ENCODE results near the gene FBXW5.

Gene FBXW5

DNA sequence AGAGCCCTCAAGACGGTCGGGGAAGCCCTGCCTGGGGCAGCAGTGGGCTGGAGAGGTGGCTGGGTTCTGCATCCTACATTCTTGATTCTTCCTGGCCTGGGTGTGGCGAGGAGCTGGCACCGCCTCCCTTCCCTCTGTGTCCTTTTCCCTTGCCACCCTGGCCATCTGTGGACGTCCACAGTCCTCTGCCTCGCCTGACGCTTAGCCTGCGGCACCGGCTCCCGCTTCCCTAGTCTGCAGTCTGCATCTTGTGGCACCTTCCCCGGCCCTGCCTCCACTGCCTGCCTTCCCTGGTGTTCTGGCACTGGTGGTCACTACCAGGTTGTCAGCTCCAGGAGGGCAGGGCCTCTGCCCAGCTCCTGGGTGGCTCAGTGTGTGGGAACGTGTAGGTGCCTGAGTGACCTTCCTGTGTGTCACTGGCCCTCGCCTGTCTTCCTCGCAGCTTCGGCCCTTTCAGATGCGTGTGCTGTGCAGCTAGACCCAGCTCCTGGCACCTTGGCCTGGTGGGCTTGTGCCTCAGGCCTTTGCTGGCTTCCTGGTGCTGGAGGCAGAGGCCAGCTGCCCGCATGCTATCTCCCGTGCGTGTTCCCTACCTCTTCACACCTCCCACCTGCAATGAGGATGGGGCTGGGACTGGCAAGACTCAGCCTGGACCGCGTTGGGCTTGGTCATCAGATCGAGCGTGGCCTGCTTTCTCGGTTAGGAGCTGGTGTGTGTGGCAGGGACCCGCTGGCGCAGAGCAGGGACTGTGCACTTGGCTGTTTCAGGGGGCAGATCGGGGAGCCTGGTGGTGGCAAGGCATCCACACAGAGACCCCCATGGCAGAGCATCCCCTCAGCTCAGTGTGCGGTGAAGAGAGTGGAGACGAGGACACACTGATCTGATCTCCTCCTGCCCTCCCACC, 37.3 kb downstream of the FBXW5 start:
- Histone ChIP-seq H3K9ac (ENCODE audit: insufficient read length, low read depth) (no peak overlapping the region), H3K4me1 (ENCODE audit: insufficient read depth, insufficient read length) (no peaks in the 10 kb centered on the region), H3K36me3 (ENCODE audit: insufficient read depth, insufficient read length, low read length) (peaks cover 84% of the 10 kb centered on the region), H3K27me3 (ENCODE audit: insufficient read depth, insufficient read length) (no peaks in the 10 kb centered on the region), H3K4me3 (ENCODE audit: insufficient read length, low read depth) (no peak overlapping the region), H3K9me3 (ENCODE audit: insufficient read depth, low read length) (no peaks in the 10 kb centered on the region)
- TF ChIP-seq SUZ12 (IDR thresholded peaks at IDR 0.05; ENCODE audit: extremely low read depth, insufficient read depth, insufficient read length) (no peak), YY1 (IDR thresholded peaks at IDR 0.05; ENCODE audit: insufficient read depth, insufficient read length) (no peak), ZNF274 (IDR thresholded peaks at IDR 0.05; ENCODE audit: low read depth, low read length) (no peak)
- DNase-seq (ENCODE audit: low read depth, low spot score) = no peak

GRCh38 chr9:136906266-136906665, 38.3 kb downstream of the FBXW5 start:
- Histone ChIP-seq H3K4me1 (ENCODE audit: insufficient read depth, insufficient read length) (peaks cover 4% of the 10 kb centered on the region), H3K9me3 (ENCODE audit: insufficient read depth, low read length) (no peaks in the 10 kb centered on the region), H3K27me3 (ENCODE audit: insufficient read depth, insufficient read length) (no peaks in the 10 kb centered on the region), H3K9ac (ENCODE audit: insufficient read length, low read depth) (no peak overlapping the region), H3K36me3 (ENCODE audit: insufficient read depth, insufficient read length, low read length) (peaks cover 87% of the 10 kb centered on the region), H3K4me3 (ENCODE audit: insufficient read length, low read depth) (no peak overlapping the region)
- no peak for DNase-seq (ENCODE audit: low read depth, low spot score)
- TF ChIP-seq YY1 (IDR thresholded peaks at IDR 0.05; ENCODE audit: insufficient read depth, insufficient read length) (no peak), SUZ12 (IDR thresholded peaks at IDR 0.05; ENCODE audit: extremely low read depth, insufficient read depth, insufficient read length) (no peak), ZNF274 (IDR thresholded peaks at IDR 0.05; ENCODE audit: low read depth, low read length) (no peak)

- DNase-seq (ENCODE audit: low read depth, low spot score) = no peak
- Histone ChIP-seq H3K4me3 (ENCODE audit: insufficient read length, low read depth) (no peak overlapping the region), H3K9ac (ENCODE audit: insufficient read length, low read depth) (no peak overlapping the region), H3K9me3 (ENCODE audit: insufficient read depth, low read length) (no peaks in the 10 kb centered on the region), H3K36me3 (ENCODE audit: insufficient read depth, insufficient read length, low read length) (peaks cover 92% of the 10 kb centered on the region), H3K4me1 (ENCODE audit: insufficient read depth, insufficient read length) (peaks cover 9% of the 10 kb centered on the region), H3K27me3 (ENCODE audit: insufficient read depth, insufficient read length) (no peaks in the 10 kb centered on the region)
- TF ChIP-seq YY1 (IDR thresholded peaks at IDR 0.05; ENCODE audit: insufficient read depth, insufficient read length) (no peak), ZNF274 (IDR thresholded peaks at IDR 0.05; ENCODE audit: low read depth, low read length) (no peak), SUZ12 (IDR thresholded peaks at IDR 0.05; ENCODE audit: extremely low read depth, insufficient read depth, insufficient read length) (no peak)
These were observed 41.4 kb downstream of the FBXW5 start for GRCh38 chr9:136903041-136903554.

- Histone ChIP-seq H3K9ac (ENCODE audit: insufficient read length, low read depth) (no peak overlapping the region), H3K27me3 (ENCODE audit: insufficient read depth, insufficient read length) (no peaks in the 10 kb centered on the region), H3K4me3 (ENCODE audit: insufficient read length, low read depth) (no peak overlapping the region), H3K9me3 (ENCODE audit: insufficient read depth, low read length) (no peaks in the 10 kb centered on the region), H3K4me1 (ENCODE audit: insufficient read depth, insufficient read length) (peaks cover 9% of the 10 kb centered on the region), H3K36me3 (ENCODE audit: insufficient read depth, insufficient read length, low read length) (peaks cover 88% of the 10 kb centered on the region)
- no peak for DNase-seq (ENCODE audit: low read depth, low spot score)
- TF ChIP-seq ZNF274 (IDR thresholded peaks at IDR 0.05; ENCODE audit: low read depth, low read length) (no peak), SUZ12 (IDR thresholded peaks at IDR 0.05; ENCODE audit: extremely low read depth, insufficient read depth, insufficient read length) (no peak), YY1 (IDR thresholded peaks at IDR 0.05; ENCODE audit: insufficient read depth, insufficient read length) (no peak)
These were observed 42.2 kb downstream of the FBXW5 start for GRCh38 chr9:136902259-136902821.

DNA sequence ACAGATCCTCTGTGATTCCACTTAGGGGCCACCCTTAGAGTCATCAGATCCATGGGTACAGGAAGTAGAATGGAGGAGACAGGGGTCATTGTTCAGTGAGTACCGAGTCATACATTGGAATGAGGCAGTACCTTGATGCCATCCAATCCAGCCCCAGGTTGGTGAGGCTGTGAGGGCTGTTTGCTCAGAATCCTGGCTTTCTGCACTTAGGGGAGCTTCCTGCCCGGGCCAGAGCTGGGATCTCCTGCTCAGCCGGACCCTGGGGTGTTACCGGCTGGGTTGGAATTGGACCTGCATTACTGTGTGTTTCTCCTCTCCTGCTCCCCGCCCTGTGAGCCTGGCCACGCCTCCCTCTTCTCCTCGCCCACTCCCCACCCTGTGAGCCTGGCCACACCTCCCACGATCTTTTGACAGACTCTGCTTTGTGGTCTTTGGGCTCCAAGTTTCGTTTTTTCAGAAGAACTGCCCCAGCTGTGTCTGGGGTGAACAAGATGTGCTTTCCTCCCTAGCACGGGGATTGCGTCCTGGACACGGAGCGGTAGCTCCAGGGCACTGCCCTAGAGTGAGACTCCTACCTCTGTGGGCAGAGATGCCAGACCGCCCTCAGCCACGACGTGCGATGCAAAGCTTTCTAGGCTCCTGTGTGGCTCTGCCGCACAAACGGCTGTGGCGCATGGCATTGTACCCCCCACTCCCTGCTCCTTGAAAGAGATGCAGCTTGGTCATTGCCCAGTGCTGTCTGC, 42.9 kb downstream of the FBXW5 start:
- H3K27me3 ChIP-seq (ENCODE audit: insufficient read depth, insufficient read length) = no peaks in the 10 kb centered on the region
- DNase-seq (ENCODE audit: low read depth, low spot score) = no peak
- H3K9me3 ChIP-seq (ENCODE audit: insufficient read depth, low read length) = no peaks in the 10 kb centered on the region
- no peak overlapping the region for H3K9ac ChIP-seq (ENCODE audit: insufficient read length, low read depth)
- no peak for TF ChIP-seq SUZ12 (IDR thresholded peaks at IDR 0.05; ENCODE audit: extremely low read depth, insufficient read depth, insufficient read length)
- no peak for TF ChIP-seq ZNF274 (IDR thresholded peaks at IDR 0.05; ENCODE audit: low read depth, low read length)
- no peak for TF ChIP-seq YY1 (IDR thresholded peaks at IDR 0.05; ENCODE audit: insufficient read depth, insufficient read length)
- H3K36me3 ChIP-seq (ENCODE audit: insufficient read depth, insufficient read length, low read length) = peaks cover 87% of the 10 kb centered on the region
- H3K4me3 ChIP-seq (ENCODE audit: insufficient read length, low read depth) = no peak overlapping the region
- H3K4me1 ChIP-seq (ENCODE audit: insufficient read depth, insufficient read length) = peaks cover 9% of the 10 kb centered on the region

- H3K36me3 ChIP-seq (ENCODE audit: insufficient read depth, insufficient read length, low read length) = peaks cover 86% of the 10 kb centered on the region
- H3K4me1 ChIP-seq (ENCODE audit: insufficient read depth, insufficient read length) = peaks cover 9% of the 10 kb centered on the region
- H3K9ac ChIP-seq (ENCODE audit: insufficient read length, low read depth) = no peak overlapping the region
- H3K4me3 ChIP-seq (ENCODE audit: insufficient read length, low read depth) = no peak overlapping the region
- no peaks in the 10 kb centered on the region for H3K9me3 ChIP-seq (ENCODE audit: insufficient read depth, low read length)
- no peak for DNase-seq (ENCODE audit: low read depth, low spot score)
- TF ChIP-seq YY1 (IDR thresholded peaks at IDR 0.05; ENCODE audit: insufficient read depth, insufficient read length) (no peak), ZNF274 (IDR thresholded peaks at IDR 0.05; ENCODE audit: low read depth, low read length) (no peak), SUZ12 (IDR thresholded peaks at IDR 0.05; ENCODE audit: extremely low read depth, insufficient read depth, insufficient read length) (no peak)
- H3K27me3 ChIP-seq (ENCODE audit: insufficient read depth, insufficient read length) = no peaks in the 10 kb centered on the region
These were observed 43.5 kb downstream of the FBXW5 start for GRCh38 chr9:136900988-136901515.
